Measurements from ENCODE around the gene PGC. TPM values are rescaled to one million over a fixed set of nuclear protein-coding genes. Genes with fewer than 3 reads are reported as not detected.
A peak's percentile ranks its signal among the peaks of the same experiment; 100 is the strongest.

The PGC gene
- total and polyA plus RNA-seq, 2 donors (not counting 1 experiment from before 2014, with no cell fraction given), result not detected

- ATAC-seq (ENCODE audit: low read depth), result no peak
- intact Hi-C loops (cut with micrococcal nuclease), result no loop called here
- Histone ChIP-seq H3K9ac (ENCODE audit: low read length) (no peak overlapping the region), H3K4me3 (ENCODE audit: control extremely low read depth in 1 of 5, extremely low read depth in 1 of 5, insufficient read depth in 1 of 5, low read depth in 2 of 5, low read length in 4 of 5) (no peak overlapping the region), H3K27ac (ENCODE audit: low read length in 2 of 2) (peak overlapping the region in 1 of 2 donors; percentile 75), H3K36me3 (replicated peaks in 1 of 2; ENCODE audit: control extremely low read depth in 1 of 2, control insufficient read depth in 1 of 2, extremely low read depth in 1 of 2, insufficient read depth in 2 of 2, low read length in 1 of 2) (peaks cover 0 to 71% of the 10 kb centered on the region in 2 experiments), H3K79me2 (ENCODE audit: control insufficient read depth, insufficient read depth, low read length) (peaks cover 64% of the 10 kb centered on the region), H3K9me3 (ENCODE audit: control extremely low read depth in 1 of 3, control insufficient read depth in 2 of 3, insufficient read depth in 1 of 3, low read length in 2 of 3) (no peaks in the 10 kb centered on the region), H3K4me2 (replicated peaks; ENCODE audit: low read depth, low read length, poor library complexity, severe bottlenecking) (no peak overlapping the region), H3K27me3 (replicated peaks in 1 of 4; ENCODE audit: control extremely low read depth in 1 of 4, control insufficient read depth in 3 of 4, insufficient read depth in 4 of 4, low read length in 3 of 4) (no peaks in the 10 kb centered on the region), H2AFZ (ENCODE audit: insufficient read depth, low read depth, low read length, poor library complexity, severe bottlenecking) (no peak overlapping the region), H4K20me1 (ENCODE audit: control insufficient read depth, insufficient read depth, low read length, poor library complexity, severe bottlenecking) (peaks cover 93% of the 10 kb centered on the region), H3K4me1 (ENCODE audit: control insufficient read depth in 2 of 2, insufficient read depth in 2 of 2, low read length in 2 of 2) (peaks cover 25 to 38% of the 10 kb centered on the region in 2 donors)
- peak overlapping the region; percentile 88 for H3K27ac Mint-ChIP-seq
- no peaks in the 10 kb centered on the region for H3K27me3 Mint-ChIP-seq
- H3K9me3 Mint-ChIP-seq (ENCODE audit: insufficient read depth), result no peaks in the 10 kb centered on the region
- ChIA-PET CTCF (interaction anchor here (0.8 to 6.3 kb wide), 3 partner anchors 8 to 40 kb away, joined by 3 to 51 read pairs (median 3); no protein-coding TSS in a partner anchor), POLR2A (no interaction called here)
- no peak overlapping the region for H3K4me3 Mint-ChIP-seq
- 97% methylated on average over 8 of the region's 8 CpGs for WGBS (ENCODE audit: insufficient coverage)
- DNase-seq, result no peak
- no peak for TF ChIP-seq EZH2 (IDR thresholded peaks at IDR 0.05; ENCODE audit: borderline replicate concordance, insufficient read depth, low read depth, low read length, poor library complexity, severe bottlenecking)
- no peak for TF ChIP-seq CTCF (IDR thresholded peaks at IDR 0.05)
- peaks cover 37% of the 10 kb centered on the region for H3K4me1 Mint-ChIP-seq
Measured at GRCh38 chr6:41691426-41692079, 55.6 kb downstream of the PGC start.

- TF ChIP-seq EZH2 (IDR thresholded peaks at IDR 0.05; ENCODE audit: borderline replicate concordance, insufficient read depth, low read depth, low read length, poor library complexity, severe bottlenecking), result no peak
- no peak for TF ChIP-seq CTCF (IDR thresholded peaks at IDR 0.05)
- Histone ChIP-seq H3K4me1 (ENCODE audit: control insufficient read depth in 2 of 2, insufficient read depth in 2 of 2, low read length in 2 of 2) (peaks cover 20 to 33% of the 10 kb centered on the region in 2 donors), H3K27me3 (replicated peaks in 1 of 4; ENCODE audit: control extremely low read depth in 1 of 4, control insufficient read depth in 3 of 4, insufficient read depth in 4 of 4, low read length in 3 of 4) (no peaks in the 10 kb centered on the region), H3K79me2 (ENCODE audit: control insufficient read depth, insufficient read depth, low read length) (peaks cover 57% of the 10 kb centered on the region), H3K4me2 (replicated peaks; ENCODE audit: low read depth, low read length, poor library complexity, severe bottlenecking) (no peak overlapping the region), H3K9me3 (ENCODE audit: control extremely low read depth in 1 of 3, control insufficient read depth in 2 of 3, insufficient read depth in 1 of 3, low read length in 2 of 3) (no peaks in the 10 kb centered on the region), H3K36me3 (replicated peaks in 1 of 2; ENCODE audit: control extremely low read depth in 1 of 2, control insufficient read depth in 1 of 2, extremely low read depth in 1 of 2, insufficient read depth in 2 of 2, low read length in 1 of 2) (peaks cover 0 to 74% of the 10 kb centered on the region in 2 experiments), H2AFZ (ENCODE audit: insufficient read depth, low read depth, low read length, poor library complexity, severe bottlenecking) (no peak overlapping the region), H3K27ac (ENCODE audit: low read length in 2 of 2) (no peak overlapping the region), H3K4me3 (ENCODE audit: control extremely low read depth in 1 of 5, extremely low read depth in 1 of 5, insufficient read depth in 1 of 5, low read depth in 2 of 5, low read length in 4 of 5) (no peak overlapping the region), H4K20me1 (ENCODE audit: control insufficient read depth, insufficient read depth, low read length, poor library complexity, severe bottlenecking) (peaks cover 85% of the 10 kb centered on the region), H3K9ac (ENCODE audit: low read length) (no peak overlapping the region)
- ATAC-seq (ENCODE audit: low read depth) (no peak), DNase-seq (no peak)
- intact Hi-C loops (cut with micrococcal nuclease), result no loop called here
- Mint-ChIP-seq H3K27ac (peak overlapping the region; percentile 32), H3K9me3 (ENCODE audit: insufficient read depth) (no peaks in the 10 kb centered on the region), H3K4me3 (no peak overlapping the region), H3K27me3 (no peaks in the 10 kb centered on the region), H3K4me1 (peaks cover 34% of the 10 kb centered on the region)
- POLR2A ChIA-PET, result no interaction called here
- WGBS (ENCODE audit: insufficient coverage), result 97% methylated on average over 24 of the region's 25 CpGs
- CTCF ChIA-PET, result interaction anchor here (1.0 to 8.4 kb wide), 4 partner anchors 7 to 15 kb away, joined by 3 to 86 read pairs (median 30); no protein-coding TSS in a partner anchor
Measured at GRCh38 chr6:41690541-41691330, 56.5 kb downstream of the PGC start.
